Prostate gland (tissue), 2 donors: ENCODE data around the gene SBF1. TPM values are rescaled to one million over a fixed set of nuclear protein-coding genes. Genes with fewer than 3 reads are reported as not detected.

Source experiments
- DNase-seq: peaks from one replicate; pipeline ENCODE4 v3.0.0-alpha.2; 2019; ENCODE audit warnings: low spot score
- H3K27ac ChIP-seq, 2 donors: fragments of 200-600 bp; sonication (generic); 2 replicates each; pipeline ENCODE4 v1.5.1; 2017 to 2019
- H3K27me3 ChIP-seq: fragments of 200-600 bp; sonication (generic); replicated peaks from 2 replicates; pipeline ENCODE4 v1.5.1; 2019; ENCODE audit not compliant: insufficient read depth
- H3K36me3 ChIP-seq, 2 donors: fragments of 200-600 bp; sonication (generic); 1 replicate in 1 of 2; 2 replicates in 1 of 2; pipeline versions ENCODE4 v1.5.1 to v1.8.1; 2017 to 2019
- H3K4me1 ChIP-seq: fragments of 200-600 bp; sonication (generic); replicated peaks from 2 replicates; pipeline ENCODE4 v1.5.1; 2019
- H3K4me3 ChIP-seq, 2 donors: fragments of 200-600 bp; sonication (generic); 2 replicates each; pipeline ENCODE4 v1.5.1; 2017 to 2019
- H3K9me3 ChIP-seq: fragments of 200-600 bp; sonication (generic); 2 replicates; pipeline ENCODE4 v1.5.1; 2017
- POLR2A ChIP-seq: fragments of 450-650 bp; IDR thresholded peaks from one replicate; pipeline ENCODE4 v1.6.1; 2016; ENCODE audit warnings: antibody characterized with exemption, mild to moderate bottlenecking
- POLR2AphosphoS5 ChIP-seq: sonication (generic); formaldehyde crosslinking; IDR thresholded peaks from one replicate; pipeline ENCODE4 v1.6.1; 2017; ENCODE audit warnings: antibody characterized with exemption
- WGBS: methylation state at CpG from one replicate; pipeline ENCODE4 v1.1.5; 2018; 5-methylcytosine and 5-hydroxymethylcytosine counted together
- intact Hi-C: fragments of 100-400 bp; cut with DNase I; formaldehyde crosslinking; loops from one replicate; pipeline ENCODE4 v1.14.2; 2022
- total RNA-seq, 2 donors: library from RNA; depleted of rRNA; stranded (reverse); fragments of >200 nt; gene quantifications; one replicate each; pipeline ENCODE4 v1.1.0, GENCODE V29; 2016
- TF ChIP-seq, protein P1 (sequence below), 4 experiments: fragments of 200-600 bp in 2 of 4; fragments of 450-650 bp in 2 of 4; sonication (generic) in 2 of 4; IDR thresholded peaks; 1 replicate in 3 of 4; 2 replicates in 1 of 4; pipeline ENCODE4 v1.5.1; 2016 to 2019; ENCODE audit warnings: antibody characterized with exemption in 4 of 4, mild to moderate bottlenecking in 2 of 4, moderate library complexity in 2 of 4

The SBF1 gene
- total RNA-seq, 2 donors from 2014 or later: 44.9 to 144 TPM

DNA sequence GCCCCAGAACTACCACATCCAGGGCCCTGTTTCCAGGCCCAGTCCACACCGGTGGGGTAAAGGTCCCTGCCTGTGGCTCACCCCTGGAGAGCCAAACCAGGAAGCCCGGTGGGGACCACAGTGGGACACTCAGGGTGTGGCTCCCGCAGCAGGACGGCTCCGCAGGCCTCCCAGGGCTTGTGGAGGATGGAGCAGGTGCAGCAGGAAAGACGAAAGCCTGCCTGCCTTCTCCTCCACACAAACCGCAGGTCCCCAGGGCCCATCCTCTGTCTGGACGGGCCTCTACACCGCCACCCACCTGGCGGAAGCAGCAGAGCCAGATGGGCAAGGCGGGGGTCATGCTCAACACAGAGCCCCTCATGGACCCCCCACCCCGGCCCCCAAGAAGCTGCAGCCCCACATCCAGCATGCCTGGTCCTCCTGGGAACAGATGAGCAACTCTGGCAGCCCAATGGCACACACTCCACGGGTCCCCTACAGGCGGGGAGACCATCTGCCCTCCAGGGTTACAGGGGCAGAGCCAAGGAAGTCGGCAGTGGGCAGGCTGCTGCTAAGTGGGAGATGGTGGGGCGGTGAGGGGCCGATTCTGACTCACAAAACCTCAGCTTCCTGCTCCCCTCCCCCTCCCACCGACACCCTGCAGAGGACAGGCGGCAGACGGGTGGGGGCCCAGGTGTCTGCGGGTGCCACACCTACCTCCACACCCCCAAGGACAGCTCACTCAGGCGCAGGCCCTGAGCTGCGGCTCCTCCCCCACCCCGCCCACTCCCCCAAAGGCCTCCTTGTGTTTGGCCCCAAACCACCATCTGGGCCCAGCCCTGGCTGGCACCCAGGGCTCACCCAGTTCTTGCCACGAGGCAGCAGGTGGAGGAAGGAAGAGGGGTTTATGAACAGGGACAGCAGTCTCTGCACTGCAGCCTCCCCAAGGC, 5.2 kb downstream of the SBF1 start:
- Histone ChIP-seq H3K9me3 (no peaks in the 10 kb centered on the region), H3K4me3 (no peak overlapping the region), H3K36me3 (peaks cover 8 to 28% of the 10 kb centered on the region in 2 donors), H3K4me1 (peaks cover 30% of the 10 kb centered on the region), H3K27ac (no peak overlapping the region), H3K27me3 (no peaks in the 10 kb centered on the region)
- 30% methylated on average over 25 of the region's 25 CpGs for WGBS
- DNase-seq: peak; percentile 56
- intact Hi-C loops: no loop called here
- no peak for TF ChIP-seq POLR2A
- no peak for TF ChIP-seq POLR2AphosphoS5
- TF ChIP-seq, protein P1, sequence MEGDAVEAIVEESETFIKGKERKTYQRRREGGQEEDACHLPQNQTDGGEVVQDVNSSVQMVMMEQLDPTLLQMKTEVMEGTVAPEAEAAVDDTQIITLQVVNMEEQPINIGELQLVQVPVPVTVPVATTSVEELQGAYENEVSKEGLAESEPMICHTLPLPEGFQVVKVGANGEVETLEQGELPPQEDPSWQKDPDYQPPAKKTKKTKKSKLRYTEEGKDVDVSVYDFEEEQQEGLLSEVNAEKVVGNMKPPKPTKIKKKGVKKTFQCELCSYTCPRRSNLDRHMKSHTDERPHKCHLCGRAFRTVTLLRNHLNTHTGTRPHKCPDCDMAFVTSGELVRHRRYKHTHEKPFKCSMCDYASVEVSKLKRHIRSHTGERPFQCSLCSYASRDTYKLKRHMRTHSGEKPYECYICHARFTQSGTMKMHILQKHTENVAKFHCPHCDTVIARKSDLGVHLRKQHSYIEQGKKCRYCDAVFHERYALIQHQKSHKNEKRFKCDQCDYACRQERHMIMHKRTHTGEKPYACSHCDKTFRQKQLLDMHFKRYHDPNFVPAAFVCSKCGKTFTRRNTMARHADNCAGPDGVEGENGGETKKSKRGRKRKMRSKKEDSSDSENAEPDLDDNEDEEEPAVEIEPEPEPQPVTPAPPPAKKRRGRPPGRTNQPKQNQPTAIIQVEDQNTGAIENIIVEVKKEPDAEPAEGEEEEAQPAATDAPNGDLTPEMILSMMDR (IDR thresholded peaks at IDR 0.05): no peak

DNA sequence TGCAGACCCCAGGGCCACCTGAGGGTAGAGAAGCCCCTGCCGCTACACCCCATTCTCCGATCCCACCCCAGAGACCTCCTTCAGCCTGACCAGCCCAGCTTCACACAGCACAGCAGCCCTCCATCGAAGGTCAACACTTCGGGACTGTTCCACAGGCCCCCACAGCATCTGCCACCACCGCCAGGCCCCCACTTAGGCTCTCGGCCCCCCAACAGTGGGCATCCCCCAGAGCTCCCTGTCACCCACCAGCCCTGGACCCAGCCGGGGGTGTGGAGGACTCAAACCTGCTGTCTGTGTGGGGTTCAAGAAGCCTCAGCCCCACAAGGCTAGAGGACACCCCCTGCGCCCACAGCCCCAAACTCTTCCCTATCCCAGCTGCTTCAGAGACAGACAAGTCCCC, 6.2 kb downstream of the SBF1 start:
- H3K27me3 ChIP-seq: no peaks in the 10 kb centered on the region
- H3K9me3 ChIP-seq: no peaks in the 10 kb centered on the region
- TF ChIP-seq POLR2A (no peak), POLR2AphosphoS5 (no peak)
- TF ChIP-seq, protein P1 (IDR thresholded peaks at IDR 0.05): no peak
- no peak overlapping the region for H3K4me3 ChIP-seq
- no peak overlapping the region for H3K27ac ChIP-seq
- peaks cover 14 to 38% of the 10 kb centered on the region in 2 donors for H3K36me3 ChIP-seq
- DNase-seq: no peak
- 94% methylated on average over 8 of the region's 8 CpGs for WGBS
- peaks cover 27% of the 10 kb centered on the region for H3K4me1 ChIP-seq
- intact Hi-C loops: no loop called here

DNA sequence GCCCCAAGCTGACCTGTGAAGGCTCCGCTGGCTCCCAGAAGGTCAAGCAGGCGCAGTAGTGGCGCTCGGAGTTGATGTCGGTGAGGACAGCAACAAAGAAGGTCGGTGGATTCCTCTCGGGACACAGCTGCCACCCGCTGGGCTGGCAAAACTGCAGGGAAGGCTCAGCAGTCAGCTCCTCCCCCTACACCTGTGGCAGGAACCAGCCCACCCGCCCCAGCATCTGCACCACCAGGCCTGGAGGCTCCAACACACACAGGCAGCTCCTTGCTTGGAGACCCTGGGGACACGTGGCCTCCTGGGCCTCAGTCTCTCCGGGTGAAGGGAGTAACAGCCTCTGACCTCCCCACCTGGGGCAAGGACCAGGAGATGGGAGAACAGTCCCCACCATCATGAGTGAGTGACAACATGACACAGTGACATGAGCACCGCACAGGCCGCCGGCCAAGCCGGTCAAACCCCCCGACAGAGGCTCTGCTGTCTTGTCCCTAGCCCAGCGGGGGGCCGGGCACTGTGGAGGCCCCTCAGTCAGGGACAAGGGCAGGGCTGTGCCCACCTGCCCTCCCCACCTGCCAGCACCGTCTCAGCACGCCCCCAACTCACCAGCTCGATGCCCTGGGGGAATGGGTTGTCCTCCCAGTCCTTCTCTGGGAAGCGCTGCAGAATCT, 6.9 kb downstream of the SBF1 start:
- DNase-seq: no peak
- H3K36me3 ChIP-seq: peaks cover 20 to 41% of the 10 kb centered on the region in 2 donors
- no peak overlapping the region for H3K4me3 ChIP-seq
- WGBS: 74% methylated on average over 13 of the region's 22 CpGs
- H3K27me3 ChIP-seq: no peaks in the 10 kb centered on the region
- no peak for TF ChIP-seq POLR2A
- TF ChIP-seq, protein P1 (IDR thresholded peaks at IDR 0.05): no peak
- TF ChIP-seq POLR2AphosphoS5: no peak
- intact Hi-C loops: no loop called here
- H3K27ac ChIP-seq: no peak overlapping the region
- peaks cover 20% of the 10 kb centered on the region for H3K4me1 ChIP-seq
- no peaks in the 10 kb centered on the region for H3K9me3 ChIP-seq

DNA sequence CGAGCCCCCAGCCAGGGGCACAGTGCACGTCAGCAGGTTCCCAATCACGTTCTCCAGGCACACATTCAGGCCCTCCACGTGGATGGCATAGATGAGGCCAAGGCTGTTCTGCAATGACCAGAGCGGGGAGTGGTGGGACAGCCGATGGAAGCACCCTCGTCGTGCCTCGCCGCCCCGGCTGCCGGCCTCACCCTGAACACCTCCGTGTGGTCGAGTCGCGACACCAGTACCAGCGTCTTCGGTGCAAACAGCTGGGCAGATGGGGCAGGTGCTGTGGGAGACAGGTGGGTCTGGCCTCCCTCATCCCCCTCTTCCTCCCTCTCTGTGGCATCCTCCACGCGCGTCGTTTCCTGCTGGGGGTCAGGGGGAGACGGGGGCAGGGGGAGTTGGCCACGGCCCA, 7.5 kb downstream of the SBF1 start:
- Histone ChIP-seq H3K36me3 (peaks cover 20 to 47% of the 10 kb centered on the region in 2 donors), H3K27me3 (no peaks in the 10 kb centered on the region), H3K4me1 (peaks cover 17% of the 10 kb centered on the region), H3K27ac (no peak overlapping the region), H3K4me3 (no peak overlapping the region), H3K9me3 (no peaks in the 10 kb centered on the region)
- intact Hi-C loops: no loop called here
- DNase-seq: no peak
- TF ChIP-seq, protein P1 (IDR thresholded peaks at IDR 0.05): no peak
- TF ChIP-seq POLR2A: no peak
- WGBS: 91% methylated on average over 18 of the region's 24 CpGs
